Caco-2 (cell line): ENCODE measurements around the gene HMCN2. TPM values are rescaled to one million over a fixed set of nuclear protein-coding genes. Genes with fewer than 3 reads are reported as not detected.

ENCODE experiments used
- BruUV-seq: library from RNA; stranded (reverse); fragments of 400-500 nt; replicated peaks from 2 replicates; lab custom pipeline; 2021; lab: Mats Ljungman, UMichigan
- CTCF ChIA-PET: fragments of 300-600 bp; sonication (Branson Sonifier 250); formaldehyde crosslinking; loops from one replicate; lab custom pipeline; 2022; ENCODE audit warnings: antibody characterized with exemption; lab: Charles Lee
- POLR2A ChIA-PET: fragments of 300-600 bp; sonication (Branson Sonifier 250); formaldehyde crosslinking; loops from one replicate; lab custom pipeline; 2022; ENCODE audit warnings: antibody characterized with exemption; lab: Charles Lee
- DNase-seq, 2 experiments: peaks; one replicate each; pipeline versions ENCODE4 v3.0.0 to v3.0.0-alpha.2; 2020 to 2022
- H3K27me3 ChIP-seq: replicated peaks from 2 replicates; pipeline ENCODE4 v1.6.0; 2011; ENCODE audit warnings: low read length; ENCODE audit not compliant: control insufficient read depth, insufficient read depth
- H3K36me3 ChIP-seq: 2 replicates; pipeline ENCODE4 v1.5.1; 2011; ENCODE audit warnings: low read length; ENCODE audit not compliant: control insufficient read depth, insufficient read depth
- H3K4me1 ChIP-seq: fragments of 250-450 bp; sonication (Bioruptor Pico); 2 replicates; pipeline ENCODE4 v1.5.1; 2020; ENCODE audit warnings: mild to moderate bottlenecking
- H3K4me3 ChIP-seq: 2 replicates; pipeline ENCODE4 v1.5.1; 2011; ENCODE audit warnings: low read depth, mild to moderate bottlenecking, control low read depth, low read length
- H3K9me3 ChIP-seq: fragments of 250-450 bp; sonication (Bioruptor Pico); 2 replicates; pipeline ENCODE4 v1.5.1; 2020; ENCODE audit warnings: mild to moderate bottlenecking, moderate library complexity
- H3K27ac Mint-ChIP-seq: one replicate; pipeline ENCODE4 v1.8.0; 2022; ENCODE audit warnings: mixed read lengths; ENCODE audit not compliant: unreplicated experiment
- H3K27me3 Mint-ChIP-seq: one replicate; pipeline ENCODE4 v1.8.0; 2022; ENCODE audit warnings: mixed read lengths; ENCODE audit not compliant: insufficient read depth, unreplicated experiment
- H3K36me3 Mint-ChIP-seq: one replicate; pipeline ENCODE4 v1.8.0; 2022; ENCODE audit warnings: mild to moderate bottlenecking, mixed read lengths; ENCODE audit not compliant: insufficient read depth, unreplicated experiment
- H3K4me1 Mint-ChIP-seq: one replicate; pipeline ENCODE4 v1.8.0; 2022; ENCODE audit warnings: low read depth, mixed read lengths; ENCODE audit not compliant: unreplicated experiment
- H3K4me3 Mint-ChIP-seq: one replicate; pipeline ENCODE4 v1.8.0; 2022; ENCODE audit warnings: mild to moderate bottlenecking, moderate library complexity, mixed read lengths; ENCODE audit not compliant: unreplicated experiment
- H3K9me3 Mint-ChIP-seq: one replicate; pipeline ENCODE4 v1.8.0; 2022; ENCODE audit warnings: mixed read lengths; ENCODE audit not compliant: unreplicated experiment
- CTCF ChIP-seq, 2 experiments: fragments of 200-600 bp in 1 of 2; IDR thresholded peaks; 1 replicate in 1 of 2; 2 replicates in 1 of 2; pipeline versions ENCODE4 v1.5.1 to v1.8.0; 2011 to 2022; ENCODE audit warnings: antibody characterized with exemption in 1 of 2, control low read depth in 1 of 2, inconsistent platforms in 1 of 2, low read depth in 1 of 2, low read length in 1 of 2, mild to moderate bottlenecking in 1 of 2, moderate library complexity in 1 of 2; ENCODE audit not compliant: insufficient read depth in 1 of 2, severe bottlenecking in 1 of 2, unreplicated experiment in 1 of 2
- intact Hi-C: fragments of 100-400 bp; cut with micrococcal nuclease; formaldehyde crosslinking; loops from one replicate; pipeline ENCODE4 v1.10.0; 2022; ENCODE audit not compliant: unreplicated experiment
- total RNA-seq: library from RNA; stranded (reverse); gene quantifications from 2 replicates; pipeline ENCODE4 v1.2.3, GENCODE V29; 2022

The HMCN2 gene
- total RNA-seq, 1 experiment from 2014 or later = 0.41 TPM

- intact Hi-C loops = no loop called here
- CTCF ChIA-PET = no interaction called here
- H3K36me3 ChIP-seq = no peaks in the 10 kb centered on the region
- no peaks in the 10 kb centered on the region for H3K27me3 Mint-ChIP-seq
- no peaks in the 10 kb centered on the region for H3K9me3 ChIP-seq
- no peak overlapping the region for H3K4me3 ChIP-seq
- no peaks in the 10 kb centered on the region for H3K9me3 Mint-ChIP-seq
- POLR2A ChIA-PET = no interaction called here
- no peak for DNase-seq
- peaks cover 7% of the 10 kb centered on the region for H3K36me3 Mint-ChIP-seq
- no peaks in the 10 kb centered on the region for H3K27me3 ChIP-seq
- no TSS peak for BruUV-seq
- H3K4me3 Mint-ChIP-seq = no peak overlapping the region
- no peak overlapping the region for H3K27ac Mint-ChIP-seq
- H3K4me1 ChIP-seq = no peaks in the 10 kb centered on the region; the same call in 1 of the 2 replicates
- TF ChIP-seq CTCF (IDR thresholded peaks at IDR 0.05; ENCODE audit: insufficient read depth in 1 of 2, low read depth in 1 of 2, low read length in 1 of 2, severe bottlenecking in 1 of 2, unreplicated experiment in 1 of 2) = no peak
- H3K4me1 Mint-ChIP-seq = no peaks in the 10 kb centered on the region
Measured at GRCh38 chr9:130239363-130239695, 26.2 kb upstream of the HMCN2 start.

- Mint-ChIP-seq H3K4me3 (no peak overlapping the region), H3K4me1 (no peaks in the 10 kb centered on the region), H3K9me3 (no peaks in the 10 kb centered on the region), H3K36me3 (peaks cover 7% of the 10 kb centered on the region), H3K27me3 (no peaks in the 10 kb centered on the region), H3K27ac (no peak overlapping the region)
- ChIA-PET POLR2A (no interaction called here), CTCF (no interaction called here)
- Histone ChIP-seq H3K36me3 (no peaks in the 10 kb centered on the region), H3K4me1 (no peaks in the 10 kb centered on the region; the same call in 1 of the 2 replicates), H3K9me3 (no peaks in the 10 kb centered on the region), H3K4me3 (no peak overlapping the region), H3K27me3 (no peaks in the 10 kb centered on the region)
- no peak for TF ChIP-seq CTCF (IDR thresholded peaks at IDR 0.05; ENCODE audit: insufficient read depth in 1 of 2, low read depth in 1 of 2, low read length in 1 of 2, severe bottlenecking in 1 of 2, unreplicated experiment in 1 of 2)
- intact Hi-C loops = loop anchor here (10.0 kb wide), 1 partner anchor 355 kb away; no protein-coding TSS in a partner anchor
- no TSS peak for BruUV-seq
- DNase-seq = no peak
Measured at GRCh38 chr9:130239741-130240241, 25.8 kb upstream of the HMCN2 start.

- no peak overlapping the region for H3K4me3 Mint-ChIP-seq
Measured at GRCh38 chr9:130240410-130241197, 25.0 kb upstream of the HMCN2 start.

More at GRCh38 chr9:130240410-130241197, 25.0 kb upstream of the HMCN2 start:
- intact Hi-C loops = loop anchor here (10.0 kb wide), 1 partner anchor 356 kb away; no protein-coding TSS in a partner anchor
- DNase-seq = peak; percentile 65 to 66
- Mint-ChIP-seq H3K27ac (no peak overlapping the region), H3K36me3 (peaks cover 6% of the 10 kb centered on the region), H3K4me1 (no peaks in the 10 kb centered on the region), H3K9me3 (no peaks in the 10 kb centered on the region), H3K27me3 (no peaks in the 10 kb centered on the region)
- no peak for TF ChIP-seq CTCF (IDR thresholded peaks at IDR 0.05; ENCODE audit: insufficient read depth in 1 of 2, low read depth in 1 of 2, low read length in 1 of 2, severe bottlenecking in 1 of 2, unreplicated experiment in 1 of 2)
- Histone ChIP-seq H3K9me3 (no peaks in the 10 kb centered on the region), H3K27me3 (no peaks in the 10 kb centered on the region), H3K4me1 (no peaks in the 10 kb centered on the region; the same call in 1 of the 2 replicates), H3K4me3 (no peak overlapping the region), H3K36me3 (no peaks in the 10 kb centered on the region)
- ChIA-PET CTCF (interaction anchor here (0.5 kb wide), 1 partner anchor 1143 kb away, joined by 3 read pairs; no protein-coding TSS in a partner anchor), POLR2A (no interaction called here)
- no TSS peak for BruUV-seq
